Activated T-cell treated with anti-CD3 and anti-CD28 coated beads for 4 hours (primary cell): Measurements from ENCODE around the gene MMP13.
"Not testable (repeated sequence)": the region's sequence is repeated elsewhere in the genome, so short reads cannot be mapped to it uniquely, and the experiment has no call there.

ENCODE experiments used
- DNase-seq: peaks from one replicate; pipeline ENCODE4 v3.0.0-alpha.2; 2020

MMP13 gene

DNA sequence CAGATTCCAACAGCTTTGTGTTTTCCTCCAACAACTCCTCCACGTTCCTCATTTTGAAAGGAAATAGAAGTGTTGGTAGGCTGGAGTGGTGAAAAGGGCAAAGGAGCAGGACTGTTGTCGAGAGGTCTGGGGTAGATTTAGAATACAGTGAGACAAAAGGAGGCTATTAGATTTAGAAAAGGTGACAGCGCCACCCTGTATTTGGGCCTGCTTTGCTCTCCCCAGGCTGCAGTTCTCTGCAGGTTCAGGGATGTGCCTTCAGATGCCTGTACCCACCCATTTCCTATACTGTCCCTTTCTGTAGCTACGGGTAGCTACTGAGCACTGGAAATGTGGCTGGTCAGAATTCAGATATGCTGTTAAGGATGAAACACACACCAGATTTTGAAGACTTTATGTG is 20.8 kb downstream of the MMP13 start:
- no peak for DNase-seq

- DNase-seq, result no peak
Measured at GRCh38 chr11:102933627-102934026, 21.9 kb downstream of the MMP13 start.

- DNase-seq, result no peak
Measured at GRCh38 chr11:102932678-102933077, 22.9 kb downstream of the MMP13 start.

GRCh38 chr11:102930451-102930850 is 25.1 kb downstream of the MMP13 start:
- DNase-seq, result no peak

DNA sequence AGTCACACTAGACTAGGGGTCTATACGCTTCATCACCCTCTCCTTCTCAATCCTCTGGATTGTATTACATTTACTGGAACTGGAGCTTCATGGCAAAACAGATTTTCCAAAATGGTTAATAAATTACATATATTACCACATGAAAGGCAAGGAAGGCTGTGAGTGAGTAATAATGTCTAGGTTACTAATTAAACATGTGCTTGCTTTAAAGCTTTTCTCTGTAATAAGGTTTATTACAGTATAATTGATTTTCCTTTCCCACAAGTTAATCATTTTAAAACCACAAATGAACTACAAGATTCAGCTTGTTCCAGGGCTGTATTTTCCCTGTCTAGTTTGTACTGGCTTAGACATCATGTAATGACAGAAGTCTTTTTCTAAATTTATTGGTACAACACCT is 25.6 kb downstream of the MMP13 start:
- DNase-seq, result no peak

DNA sequence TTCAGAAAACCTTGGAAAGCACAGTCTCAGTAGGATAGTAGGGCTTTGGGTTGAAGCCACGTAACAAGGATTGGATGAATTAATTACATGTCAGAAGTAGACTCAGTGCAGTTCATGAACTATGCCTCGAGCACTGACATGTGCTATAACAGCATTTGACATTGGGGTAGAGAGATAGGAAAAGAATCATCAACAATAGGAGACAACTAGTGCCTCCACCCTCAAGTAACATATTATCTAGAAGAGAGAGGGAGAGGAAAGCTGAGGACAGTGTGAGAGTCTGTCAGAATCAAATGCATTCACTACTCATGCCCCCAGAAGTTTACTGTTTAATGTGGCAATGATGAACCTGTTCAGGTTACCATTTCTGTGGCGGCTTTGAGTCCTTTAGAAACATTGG is 26.4 kb downstream of the MMP13 start:
- no peak for DNase-seq

DNA sequence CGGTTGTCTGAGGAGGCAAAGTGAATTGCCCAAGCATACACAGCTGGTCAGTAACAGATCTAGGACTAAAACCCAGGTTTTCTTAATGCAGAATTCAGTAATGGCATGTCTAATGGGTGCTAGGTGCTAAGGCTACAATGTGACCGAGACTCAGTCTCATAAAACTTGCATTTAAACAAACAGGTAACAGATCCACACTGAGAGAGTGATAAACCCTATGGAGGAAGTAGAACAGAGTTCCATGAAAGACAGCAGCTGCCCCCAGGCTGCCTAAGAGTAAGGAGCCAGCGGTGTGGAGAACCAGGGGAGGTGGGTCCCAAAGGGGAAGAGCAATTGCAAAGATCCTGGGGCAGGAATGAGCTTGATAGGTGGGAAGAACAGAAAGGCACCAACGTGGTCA is 27.3 kb downstream of the MMP13 start:
- no peak for DNase-seq

- no peak for DNase-seq
Measured at GRCh38 chr11:102927624-102927990, 27.9 kb downstream of the MMP13 start.

- DNase-seq, result no peak
Measured at GRCh38 chr11:102926961-102927623, 28.4 kb downstream of the MMP13 start.

- DNase-seq, result no peak
Measured at GRCh38 chr11:102926517-102926916, 29.0 kb downstream of the MMP13 start.

GRCh38 chr11:102925988-102926387 is 29.5 kb downstream of the MMP13 start:
- no peak for DNase-seq

GRCh38 chr11:102924851-102925380 is 30.6 kb downstream of the MMP13 start:
- DNase-seq, result no peak

DNA sequence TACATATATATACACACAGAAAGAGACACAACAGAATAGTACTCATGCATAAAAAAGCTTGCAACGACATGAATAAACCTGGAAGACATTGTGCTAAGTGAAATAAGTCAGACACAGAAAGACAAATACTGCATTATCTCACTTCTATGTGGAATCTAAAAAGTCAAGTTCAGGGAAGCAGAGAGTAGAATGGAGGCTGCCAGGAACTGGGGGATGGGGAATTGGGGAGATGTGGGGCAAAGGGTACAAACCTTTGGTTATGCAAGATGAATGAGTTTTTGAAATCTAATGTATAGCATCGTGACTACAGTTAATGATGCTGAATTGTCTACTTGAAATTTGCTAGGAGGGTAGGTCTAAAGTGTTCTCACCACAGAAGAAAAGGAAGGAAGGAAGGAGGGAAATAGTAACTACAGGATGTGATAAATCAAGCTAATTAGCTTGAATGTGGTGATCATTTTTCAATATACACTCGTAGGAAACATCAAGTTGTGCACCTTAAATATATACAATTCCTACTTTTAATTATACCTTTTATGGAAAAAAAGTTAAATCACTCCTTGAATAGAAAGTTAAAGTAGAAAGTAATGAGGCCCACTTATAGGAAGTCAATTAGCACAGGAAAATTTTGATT is 33.8 kb downstream of the MMP13 start:
- DNase-seq, result no peak

GRCh38 chr11:102920118-102920684 is 35.3 kb downstream of the MMP13 start:
- no peak for DNase-seq

DNA sequence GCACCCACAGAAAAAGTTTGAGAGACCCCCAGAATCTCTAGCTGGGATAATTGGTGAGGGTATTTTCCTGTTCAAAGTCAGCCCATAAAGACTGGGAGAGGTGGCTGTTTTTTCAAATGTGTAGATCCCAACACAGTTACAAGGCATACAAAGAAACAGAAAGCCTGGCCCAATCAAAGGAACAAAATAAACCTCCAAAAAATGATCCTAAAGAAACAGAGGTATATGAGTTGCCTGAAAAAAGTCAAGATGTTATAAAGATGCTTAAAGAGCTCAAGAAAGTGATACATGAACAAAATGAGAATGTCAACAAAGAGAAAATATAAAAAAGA is 40.5 kb downstream of the MMP13 start:
- DNase-seq, result no peak

DNA sequence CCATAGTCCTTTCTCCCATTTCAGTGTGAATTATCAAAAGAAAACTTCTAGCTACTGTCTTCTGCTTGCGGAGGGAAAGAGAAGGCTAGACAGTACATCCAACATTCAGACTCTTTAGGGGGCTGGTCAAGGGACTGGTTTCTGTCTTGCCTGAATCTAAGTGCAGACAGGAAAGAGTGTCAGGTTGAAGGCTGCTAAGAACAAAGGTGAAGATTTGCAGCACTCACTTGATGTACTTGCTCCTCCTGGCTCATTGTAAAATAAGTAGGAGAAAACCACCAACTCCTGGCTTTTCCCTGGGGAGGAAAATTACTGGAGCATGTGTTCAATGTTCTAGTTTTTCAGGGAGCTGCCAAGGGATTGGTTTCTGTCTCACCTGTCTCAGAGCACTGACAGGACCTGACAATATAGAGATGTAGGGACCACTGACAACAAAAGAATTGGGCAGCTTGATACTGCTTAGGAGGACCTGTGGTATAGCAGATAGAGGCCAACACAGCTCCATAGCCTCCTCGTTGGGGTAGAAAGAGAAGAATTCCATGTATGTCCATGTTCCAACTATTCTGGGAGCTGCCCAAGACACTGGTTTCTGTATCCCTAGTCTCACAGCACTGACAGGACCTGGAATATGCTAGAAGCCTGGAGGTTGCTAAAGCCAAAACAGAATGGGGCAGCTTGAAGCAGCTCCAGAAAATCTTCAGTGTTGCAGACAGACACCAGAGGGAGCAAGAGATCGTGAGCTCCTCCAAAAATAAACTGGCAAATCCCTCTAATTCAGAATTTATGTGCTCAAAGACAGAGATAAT is 41.1 kb downstream of the MMP13 start:
- DNase-seq, result no peak

DNA sequence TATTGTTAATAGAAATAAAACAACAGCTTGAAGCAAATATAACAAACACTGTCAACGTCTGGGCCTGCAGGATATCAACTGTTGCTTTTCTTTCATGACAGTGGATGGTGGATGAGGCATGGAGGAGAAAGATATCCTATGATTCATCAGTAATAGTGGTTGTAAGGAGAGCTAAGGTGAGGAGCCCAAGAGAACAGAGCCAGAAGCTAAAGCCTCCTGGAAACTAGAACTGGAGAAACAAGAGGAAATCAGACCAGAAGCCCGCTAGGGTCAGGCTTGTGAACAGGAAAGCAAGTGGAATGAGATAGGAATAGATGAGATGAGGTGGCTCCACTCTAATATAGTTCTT is 43.1 kb downstream of the MMP13 start:
- no peak for DNase-seq

DNA sequence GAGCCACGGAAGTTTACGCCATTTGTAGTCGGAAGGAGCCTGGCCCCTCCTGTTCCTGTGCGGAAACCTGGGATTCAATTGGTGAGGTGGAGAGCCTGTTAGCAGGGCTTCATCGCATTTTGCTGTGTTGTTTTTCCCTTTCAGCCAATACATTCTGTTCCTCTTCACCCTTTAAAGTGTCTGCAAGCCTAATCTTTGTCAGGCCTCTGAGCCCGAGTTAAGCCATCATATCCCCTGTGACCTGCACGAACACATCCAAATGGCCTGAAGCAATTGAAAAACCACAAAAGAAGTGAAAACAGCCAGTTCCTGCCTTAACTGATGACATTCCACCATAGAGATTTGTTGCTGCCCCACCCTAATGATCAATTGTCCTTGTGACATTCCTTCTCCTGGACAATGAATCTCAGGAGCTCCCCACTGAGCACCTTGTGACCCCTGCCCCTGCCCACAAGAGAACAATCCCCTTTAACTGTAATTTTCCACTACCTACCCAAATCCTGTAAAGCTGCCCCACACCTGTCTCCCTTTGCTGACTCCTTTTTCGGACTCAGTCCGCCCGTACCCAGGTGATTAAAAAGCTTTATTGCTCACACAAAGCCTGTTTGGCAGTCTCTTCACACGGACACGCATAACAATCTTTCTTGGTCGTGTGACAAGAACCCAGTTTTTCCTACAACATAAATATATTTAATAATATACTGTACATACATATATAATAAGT is 43.6 kb downstream of the MMP13 start:
- DNase-seq, result no peak

DNA sequence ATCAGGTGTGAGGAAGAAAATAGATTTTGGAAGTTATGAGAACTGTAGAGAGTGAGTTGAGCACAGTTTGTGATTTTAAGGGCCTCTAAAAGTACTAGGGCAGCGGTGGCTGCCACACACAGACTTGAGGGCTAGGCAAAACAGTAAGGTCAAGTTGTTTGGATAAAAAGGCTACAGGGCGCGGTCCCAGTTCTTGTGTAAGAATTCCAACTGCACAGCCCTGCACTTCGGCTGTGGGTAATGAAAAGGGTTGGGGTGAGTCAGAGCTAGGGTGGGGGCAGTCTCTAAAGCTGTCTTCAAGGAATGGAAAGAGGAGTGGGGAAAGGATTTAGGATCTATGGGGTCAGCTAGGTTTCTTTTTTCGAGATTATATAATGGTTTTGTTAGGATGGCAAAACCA is 49.7 kb downstream of the MMP13 start:
- DNase-seq, result not testable (repeated sequence)

DNA sequence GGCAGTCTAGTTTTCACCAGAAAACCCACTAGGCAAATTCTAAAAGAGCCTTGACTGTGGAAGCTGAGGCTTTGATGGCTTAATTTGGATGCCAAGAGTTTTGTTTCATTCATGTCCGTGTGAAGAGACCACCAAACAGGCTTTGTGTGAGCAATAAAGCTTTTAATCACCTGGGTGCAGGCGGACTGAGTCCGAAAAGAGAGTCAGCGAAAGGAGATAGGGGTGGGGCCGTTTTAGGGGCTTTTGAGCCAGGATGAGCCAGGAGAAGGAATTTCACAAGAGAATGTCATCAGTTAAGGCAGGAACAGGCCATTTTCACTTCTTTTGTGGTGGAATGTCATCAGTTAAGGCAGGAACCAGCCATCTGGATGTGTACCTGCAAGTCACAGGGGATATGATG is 51.6 kb downstream of the MMP13 start:
- not testable (repeated sequence) for DNase-seq

GRCh38 chr11:102900346-102900745 is 55.2 kb downstream of the MMP13 start:
- DNase-seq, result no peak
